Measurements from ENCODE around the gene PLCH1.
A peak's percentile ranks its signal among the peaks of the same experiment; 100 is the strongest.

DNA sequence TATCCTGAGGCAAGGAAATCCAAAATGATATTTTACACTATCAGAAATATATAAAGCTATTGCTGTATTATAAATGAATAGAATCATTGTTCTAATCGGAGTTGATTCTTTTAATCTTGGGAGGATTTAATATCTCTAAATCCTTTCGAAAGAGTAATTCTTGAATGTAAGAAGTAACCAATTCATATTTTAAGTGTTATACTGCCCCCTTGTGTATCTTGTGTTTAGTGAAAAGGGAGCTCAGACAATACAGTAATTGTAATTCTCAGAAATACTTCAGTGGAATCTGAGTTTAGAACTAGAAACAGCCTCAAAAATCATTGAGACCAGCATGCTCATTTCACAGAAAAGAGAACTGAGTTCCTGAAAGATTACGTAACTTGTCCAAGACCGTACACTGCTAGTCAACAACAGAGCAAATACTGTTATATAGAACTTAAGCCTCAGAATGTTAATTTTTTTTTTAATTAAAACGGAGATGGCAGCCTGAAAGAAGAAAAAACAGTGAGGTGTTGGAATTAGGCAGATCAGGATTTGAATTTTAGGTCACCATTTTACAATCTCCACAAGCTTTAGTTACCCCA lies 42.9 kb downstream of the PLCH1 start:
- TF ChIP-seq, protein P1, sequence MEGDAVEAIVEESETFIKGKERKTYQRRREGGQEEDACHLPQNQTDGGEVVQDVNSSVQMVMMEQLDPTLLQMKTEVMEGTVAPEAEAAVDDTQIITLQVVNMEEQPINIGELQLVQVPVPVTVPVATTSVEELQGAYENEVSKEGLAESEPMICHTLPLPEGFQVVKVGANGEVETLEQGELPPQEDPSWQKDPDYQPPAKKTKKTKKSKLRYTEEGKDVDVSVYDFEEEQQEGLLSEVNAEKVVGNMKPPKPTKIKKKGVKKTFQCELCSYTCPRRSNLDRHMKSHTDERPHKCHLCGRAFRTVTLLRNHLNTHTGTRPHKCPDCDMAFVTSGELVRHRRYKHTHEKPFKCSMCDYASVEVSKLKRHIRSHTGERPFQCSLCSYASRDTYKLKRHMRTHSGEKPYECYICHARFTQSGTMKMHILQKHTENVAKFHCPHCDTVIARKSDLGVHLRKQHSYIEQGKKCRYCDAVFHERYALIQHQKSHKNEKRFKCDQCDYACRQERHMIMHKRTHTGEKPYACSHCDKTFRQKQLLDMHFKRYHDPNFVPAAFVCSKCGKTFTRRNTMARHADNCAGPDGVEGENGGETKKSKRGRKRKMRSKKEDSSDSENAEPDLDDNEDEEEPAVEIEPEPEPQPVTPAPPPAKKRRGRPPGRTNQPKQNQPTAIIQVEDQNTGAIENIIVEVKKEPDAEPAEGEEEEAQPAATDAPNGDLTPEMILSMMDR (conservative IDR thresholded peaks at IDR 0.05; ENCODE audit: low read depth, low read length): peak; percentile 70
- no peak for TF ChIP-seq EZH2 (IDR thresholded peaks at IDR 0.05; ENCODE audit: borderline replicate concordance, low read depth, low read length, poor library complexity, severe bottlenecking)

Data from A673 (cell line).